ENCODE results near the gene AQP6. TPM values are rescaled to one million over a fixed set of nuclear protein-coding genes. Genes with fewer than 3 reads are reported as not detected.

The AQP6 gene
- total RNA-seq (2014; rRNA removed; shearing (Covaris generic)), result 0.26 and 0.88 TPM in 2 replicates

GRCh38 chr12:49972641-49973360, at the start of gene AQP6:
Gene AQP6, plus strand, starts transcription at chr12:49972947. Its CDS starts 227 bp downstream, at chr12:49973174.

GRCh38 chr12:49950273-49951251, 22.2 kb upstream of the AQP6 start, which contains the start of gene AQP2:
Gene AQP2, plus strand, starts transcription at chr12:49950737. Its CDS starts 94 bp downstream, at chr12:49950831.

GRCh38 chr12:49961111-49961922, 11.4 kb upstream of the AQP6 start, which contains the start of gene AQP5:
Gene AQP5, plus strand, starts transcription at chr12:49961872. Its CDS starts 146 bp downstream, at chr12:49962018.

GRCh38 chr12:50025187-50026059, 52.7 kb downstream of the AQP6 start, which contains the start of gene RACGAP1:
Gene RACGAP1, minus strand, starts transcription at chr12:50025494. Its CDS starts 8,779 bp downstream, at chr12:50016715.

Other genes starting within 250 kb of the AQP6 start
- gene TMBIM6, start 231.4 kb upstream of the AQP6 start, total RNA-seq (2014; rRNA removed; shearing (Covaris generic)), result 226 and 240 TPM in 2 replicates
- 26.8 and 29.4 TPM in 2 replicates for gene NCKAP5L, start 144.5 kb upstream of the AQP6 start, total RNA-seq (2014; rRNA removed; shearing (Covaris generic))
- 3.9 and 4.1 TPM in 2 replicates for gene BCDIN3D, start 129.8 kb upstream of the AQP6 start, total RNA-seq (2014; rRNA removed; shearing (Covaris generic))
- 1.3 and 2.4 TPM in 2 replicates for gene FAIM2, start 69.0 kb upstream of the AQP6 start, total RNA-seq (2014; rRNA removed; shearing (Covaris generic))
- gene AQP2, start 22.2 kb upstream of the AQP6 start, total RNA-seq (2014; rRNA removed; shearing (Covaris generic)), result not detected in 2 replicates
- 0.49 and 0.69 TPM in 2 replicates for gene AQP5, start 11.1 kb upstream of the AQP6 start, total RNA-seq (2014; rRNA removed; shearing (Covaris generic))
- gene RACGAP1, start 52.5 kb downstream of the AQP6 start, total RNA-seq (2014; rRNA removed; shearing (Covaris generic)), result 77.8 and 85.3 TPM in 2 replicates
- 5.9 and 7.6 TPM in 2 replicates for gene ASIC1, start 84.6 kb downstream of the AQP6 start, total RNA-seq (2014; rRNA removed; shearing (Covaris generic))
- gene SMARCD1, start 112.4 kb downstream of the AQP6 start, total RNA-seq (2014; rRNA removed; shearing (Covaris generic)), result 154 and 178 TPM in 2 replicates
- 0.53 and 1.0 TPM in 2 replicates for gene GPD1, start 131.1 kb downstream of the AQP6 start, total RNA-seq (2014; rRNA removed; shearing (Covaris generic))
- gene COX14, start 139.3 kb downstream of the AQP6 start, total RNA-seq (2014; rRNA removed; shearing (Covaris generic)), result 60.2 and 74.1 TPM in 2 replicates
- 25.1 and 25.7 TPM in 2 replicates for gene CERS5, start 194.4 kb downstream of the AQP6 start, total RNA-seq (2014; rRNA removed; shearing (Covaris generic))